ENCODE measurements around the gene CPNE9. TPM values are rescaled to one million over a fixed set of nuclear protein-coding genes. Genes with fewer than 3 reads are reported as not detected.

CPNE9 gene
- total RNA-seq, 1 donor from 2014 or later: 0.20 TPM

GRCh38 chr3:9669277-9669676, 34.4 kb upstream of the CPNE9 start:
- TF ChIP-seq EZH2 (IDR thresholded peaks at IDR 0.05; ENCODE audit: insufficient read depth, low read length): no peak
- TF ChIP-seq CTCF (IDR thresholded peaks at IDR 0.05; ENCODE audit: insufficient read depth, low read depth, low read length): no peak
- H3K36me3 ChIP-seq (ENCODE audit: insufficient read depth, low read length): peaks cover 37% of the 10 kb centered on the region
- no peak overlapping the region for H3K27ac ChIP-seq (ENCODE audit: low read depth, low read length)
- no peak overlapping the region for H3K4me2 ChIP-seq (ENCODE audit: low read length)
- no peaks in the 10 kb centered on the region for H3K4me1 ChIP-seq (ENCODE audit: insufficient read depth, low read length)
- H3K4me3 ChIP-seq (ENCODE audit: insufficient read depth, low read depth, low read length): no peak overlapping the region
- Mint-ChIP-seq H3K9me3 (ENCODE audit: unreplicated experiment) (no peaks in the 10 kb centered on the region), H3K27me3 (ENCODE audit: low read depth, unreplicated experiment) (no peaks in the 10 kb centered on the region), H3K27ac (ENCODE audit: unreplicated experiment) (no peak overlapping the region), H3K4me1 (ENCODE audit: low read depth, unreplicated experiment) (no peaks in the 10 kb centered on the region), H3K36me3 (ENCODE audit: low read depth, unreplicated experiment) (peaks cover 13% of the 10 kb centered on the region), H3K4me3 (ENCODE audit: unreplicated experiment) (no peak overlapping the region)
- H3K79me2 ChIP-seq (ENCODE audit: insufficient read depth, low read length): peaks cover under 1% of the 10 kb centered on the region
- no peaks in the 10 kb centered on the region for H3K27me3 ChIP-seq (ENCODE audit: insufficient read depth, low read length)
- DNase-seq (ENCODE audit: low read depth) (no peak), FAIRE-seq (no peak)
- H3K9me3 ChIP-seq (ENCODE audit: insufficient read depth, low read depth, low read length): no peaks in the 10 kb centered on the region
- H2AFZ ChIP-seq (ENCODE audit: low read depth, low read length): no peak overlapping the region
- peaks cover 13% of the 10 kb centered on the region for H4K20me1 ChIP-seq (ENCODE audit: insufficient read depth, low read length)
- H3K9ac ChIP-seq (ENCODE audit: low read length): no peak overlapping the region

GRCh38 chr3:9669720-9670432, 33.8 kb upstream of the CPNE9 start:
- H3K9me3 ChIP-seq (ENCODE audit: insufficient read depth, low read depth, low read length): no peaks in the 10 kb centered on the region
- no peak overlapping the region for H3K4me3 ChIP-seq (ENCODE audit: insufficient read depth, low read depth, low read length)
- no peak overlapping the region for H3K9ac ChIP-seq (ENCODE audit: low read length)
- no peak overlapping the region for H3K27ac Mint-ChIP-seq (ENCODE audit: unreplicated experiment)
- no peak for FAIRE-seq
- H3K4me1 Mint-ChIP-seq (ENCODE audit: low read depth, unreplicated experiment): no peaks in the 10 kb centered on the region
- H2AFZ ChIP-seq (ENCODE audit: low read depth, low read length): no peak overlapping the region
- TF ChIP-seq CTCF (IDR thresholded peaks at IDR 0.05; ENCODE audit: insufficient read depth, low read depth, low read length): no peak
- TF ChIP-seq EZH2 (IDR thresholded peaks at IDR 0.05; ENCODE audit: insufficient read depth, low read length): no peak
- no peaks in the 10 kb centered on the region for H3K79me2 ChIP-seq (ENCODE audit: insufficient read depth, low read length)
- H3K27me3 Mint-ChIP-seq (ENCODE audit: low read depth, unreplicated experiment): no peaks in the 10 kb centered on the region
- no peaks in the 10 kb centered on the region for H3K9me3 Mint-ChIP-seq (ENCODE audit: unreplicated experiment)
- no peak for DNase-seq (ENCODE audit: low read depth)
- H3K4me1 ChIP-seq (ENCODE audit: insufficient read depth, low read length): no peaks in the 10 kb centered on the region
- H4K20me1 ChIP-seq (ENCODE audit: insufficient read depth, low read length): peaks cover 13% of the 10 kb centered on the region
- no peak overlapping the region for H3K4me2 ChIP-seq (ENCODE audit: low read length)
- peaks cover 11% of the 10 kb centered on the region for H3K36me3 Mint-ChIP-seq (ENCODE audit: low read depth, unreplicated experiment)
- H3K36me3 ChIP-seq (ENCODE audit: insufficient read depth, low read length): peaks cover 35% of the 10 kb centered on the region
- no peak overlapping the region for H3K27ac ChIP-seq (ENCODE audit: low read depth, low read length)
- peak overlapping the region; percentile 15 for H3K4me3 Mint-ChIP-seq (ENCODE audit: unreplicated experiment)
- H3K27me3 ChIP-seq (ENCODE audit: insufficient read depth, low read length): no peaks in the 10 kb centered on the region

GRCh38 chr3:9673082-9673481, 30.6 kb upstream of the CPNE9 start:
- H3K4me1 Mint-ChIP-seq (ENCODE audit: low read depth, unreplicated experiment): peaks cover 6% of the 10 kb centered on the region
- peaks cover 41% of the 10 kb centered on the region for H3K36me3 ChIP-seq (ENCODE audit: insufficient read depth, low read length)

More at GRCh38 chr3:9673082-9673481, 30.6 kb upstream of the CPNE9 start:
- Histone ChIP-seq H4K20me1 (ENCODE audit: insufficient read depth, low read length) (peaks cover 7% of the 10 kb centered on the region), H3K79me2 (ENCODE audit: insufficient read depth, low read length) (no peaks in the 10 kb centered on the region), H3K27me3 (ENCODE audit: insufficient read depth, low read length) (no peaks in the 10 kb centered on the region), H2AFZ (ENCODE audit: low read depth, low read length) (no peak overlapping the region), H3K4me2 (ENCODE audit: low read length) (no peak overlapping the region), H3K4me3 (ENCODE audit: insufficient read depth, low read depth, low read length) (no peak overlapping the region), H3K9me3 (ENCODE audit: insufficient read depth, low read depth, low read length) (no peaks in the 10 kb centered on the region), H3K27ac (ENCODE audit: low read depth, low read length) (no peak overlapping the region), H3K4me1 (ENCODE audit: insufficient read depth, low read length) (no peaks in the 10 kb centered on the region), H3K9ac (ENCODE audit: low read length) (no peak overlapping the region)
- Mint-ChIP-seq H3K27ac (ENCODE audit: unreplicated experiment) (no peak overlapping the region), H3K27me3 (ENCODE audit: low read depth, unreplicated experiment) (no peaks in the 10 kb centered on the region), H3K4me3 (ENCODE audit: unreplicated experiment) (no peak overlapping the region), H3K36me3 (ENCODE audit: low read depth, unreplicated experiment) (peaks cover 18% of the 10 kb centered on the region), H3K9me3 (ENCODE audit: unreplicated experiment) (no peaks in the 10 kb centered on the region)
- FAIRE-seq: no peak
- no peak for TF ChIP-seq EZH2 (IDR thresholded peaks at IDR 0.05; ENCODE audit: insufficient read depth, low read length)
- no peak for TF ChIP-seq CTCF (IDR thresholded peaks at IDR 0.05; ENCODE audit: insufficient read depth, low read depth, low read length)
- no peak for DNase-seq (ENCODE audit: low read depth)
